Esophagus muscularis mucosa (tissue), 4 donors: ENCODE data around the gene CNTNAP1. TPM values are rescaled to one million over a fixed set of nuclear protein-coding genes. Genes with fewer than 3 reads are reported as not detected.

Source experiments
- DNase-seq: peaks from one replicate; pipeline ENCODE4 v3.0.0-alpha.2; 2017; ENCODE audit errors: extremely low spot score
- H3K27ac ChIP-seq, 4 donors: fragments of 200-600 bp; sonication (generic); replicated peaks in 1 of 4; 1 replicate in 3 of 4; 2 replicates in 1 of 4; pipeline ENCODE4 v1.5.1; 2016 to 2019; ENCODE audit warnings: mild to moderate bottlenecking in 1 of 4
- H3K27me3 ChIP-seq, 4 donors: fragments of 200-600 bp; sonication (generic); one replicate each; pipeline versions ENCODE4 v1.5.1 to v1.6.0; 2016 to 2019
- H3K36me3 ChIP-seq, 4 donors: fragments of 200-600 bp; sonication (generic); one replicate each; pipeline ENCODE4 v1.5.1; 2016 to 2019
- H3K4me1 ChIP-seq, 4 donors: fragments of 200-600 bp; sonication (generic); one replicate each; pipeline ENCODE4 v1.5.1; 2016 to 2019
- H3K4me3 ChIP-seq, 4 donors: fragments of 200-600 bp; sonication (generic); 1 replicate in 2 of 4; 2 replicates in 2 of 4; pipeline ENCODE4 v1.5.1; 2016 to 2019; ENCODE audit warnings: mild to moderate bottlenecking in 4 of 4, moderate library complexity in 1 of 4
- H3K9me3 ChIP-seq, 4 donors: fragments of 200-600 bp; sonication (generic); 1 replicate in 3 of 4; 2 replicates in 1 of 4; pipeline ENCODE4 v1.5.1; 2016 to 2019
- CTCF ChIP-seq, 3 experiments: fragments of 200-600 bp in 2 of 3; fragments of 450-650 bp in 1 of 3; sonication (generic) in 2 of 3; IDR thresholded peaks; one replicate each; pipeline ENCODE4 v1.5.1; 2017 to 2019; ENCODE audit warnings: antibody characterized with exemption in 3 of 3, mild to moderate bottlenecking in 2 of 3, moderate library complexity in 1 of 3
- EP300 ChIP-seq: sonication (generic); formaldehyde crosslinking; IDR thresholded peaks from one replicate; pipeline ENCODE4 v1.6.1; 2017; ENCODE audit warnings: antibody characterized with exemption
- POLR2A ChIP-seq: fragments of 450-650 bp; IDR thresholded peaks from one replicate; pipeline ENCODE4 v1.6.1; 2017; ENCODE audit warnings: antibody characterized with exemption, moderate library complexity, mild to moderate bottlenecking, low read depth
- POLR2AphosphoS5 ChIP-seq, 2 donors: sonication (generic); formaldehyde crosslinking; IDR thresholded peaks; one replicate each; pipeline ENCODE4 v1.6.1; 2017; ENCODE audit warnings: antibody characterized with exemption in 2 of 2
- WGBS: methylation state at CpG from one replicate; pipeline ENCODE4 v1.1.5; 2018; 5-methylcytosine and 5-hydroxymethylcytosine counted together
- intact Hi-C: fragments of 100-400 bp; cut with DNase I; formaldehyde crosslinking; loops from one replicate; pipeline ENCODE4 v1.15.1; 2023
- total RNA-seq, 4 donors: library from RNA; depleted of rRNA; stranded (reverse); fragments of >200 nt; gene quantifications; one replicate each; pipeline versions ENCODE4 v1.1.0 to v1.2.1, GENCODE V29; 2016

Gene CNTNAP1
- total RNA-seq, 4 donors from 2014 or later: 4.7 to 13.2 (median 6.2) TPM

- H3K36me3 ChIP-seq: peaks cover 0 to 9% (median 5%) of the 10 kb centered on the region in 4 donors
- H3K4me3 ChIP-seq: peak overlapping the region; percentile 77 to 93 (median 88)
- intact Hi-C loops: no loop called here
- H3K4me1 ChIP-seq: peaks cover 65 to 88% (median 84%) of the 10 kb centered on the region in 4 donors
- 66% methylated on average over 15 of the region's 20 CpGs for WGBS
- no peaks in the 10 kb centered on the region for H3K9me3 ChIP-seq
- DNase-seq: no peak
- peak overlapping the region; percentile 96 to 99 (median 98) for H3K27ac ChIP-seq
- H3K27me3 ChIP-seq: no peaks in the 10 kb centered on the region
- TF ChIP-seq POLR2AphosphoS5 (IDR thresholded peaks at IDR 0.05): peak in 1 of 2 donors; percentile 9
- TF ChIP-seq CTCF (IDR thresholded peaks at IDR 0.05): no peak
- TF ChIP-seq POLR2A: no peak
- no peak for TF ChIP-seq EP300
Observed at GRCh38 chr17:42680331-42680808, 2.0 kb upstream of the CNTNAP1 start.

DNA sequence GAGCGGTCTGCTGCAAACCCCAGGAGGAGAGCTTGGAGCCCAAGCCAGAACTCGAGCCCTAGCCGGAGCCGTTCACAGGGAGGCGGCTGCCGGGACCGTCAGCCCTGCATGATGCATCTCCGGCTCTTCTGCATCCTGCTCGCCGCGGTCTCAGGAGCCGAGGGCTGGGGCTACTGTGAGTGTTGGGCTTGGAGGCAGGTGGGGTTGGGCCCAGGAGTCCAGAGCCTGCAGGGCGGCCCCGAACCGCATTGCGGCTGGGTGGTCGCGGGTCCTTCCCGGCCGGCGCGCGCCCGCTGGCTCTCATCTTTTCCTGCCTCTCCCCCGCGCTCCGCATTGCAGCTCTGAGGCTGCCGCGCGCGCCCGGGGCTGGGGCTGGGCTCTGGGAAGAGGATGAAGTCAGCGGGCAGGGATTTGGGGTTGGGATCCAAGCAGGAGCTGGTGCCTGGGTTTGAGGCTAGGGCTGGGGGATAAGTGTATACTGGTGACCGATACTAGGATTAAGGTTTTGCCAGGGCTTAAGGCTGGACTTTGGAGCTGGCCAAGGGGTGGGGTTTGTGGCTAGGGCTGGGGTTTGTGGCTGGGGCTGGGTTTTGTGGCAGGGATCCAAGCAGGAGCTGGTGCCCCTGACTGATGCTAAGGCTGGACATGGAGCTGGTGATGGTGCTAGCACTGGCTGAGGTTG is 532 bp downstream of the CNTNAP1 start:
- peak overlapping the region; percentile 53 to 66 (median 55) for H3K4me3 ChIP-seq
- TF ChIP-seq CTCF (IDR thresholded peaks at IDR 0.05) (no peak), EP300 (no peak)
- peak overlapping the region; percentile 66 to 99 (median 98) for H3K27ac ChIP-seq
- H3K4me1 ChIP-seq: peaks cover 59 to 71% (median 69%) of the 10 kb centered on the region in 4 donors
- no peaks in the 10 kb centered on the region for H3K27me3 ChIP-seq
- intact Hi-C loops: no loop called here
- H3K36me3 ChIP-seq: peaks cover 3 to 34% (median 19%) of the 10 kb centered on the region in 4 donors
- WGBS: under 1% methylated on average over 11 of the region's 34 CpGs
- H3K9me3 ChIP-seq: no peaks in the 10 kb centered on the region
- no peak for DNase-seq

DNA sequence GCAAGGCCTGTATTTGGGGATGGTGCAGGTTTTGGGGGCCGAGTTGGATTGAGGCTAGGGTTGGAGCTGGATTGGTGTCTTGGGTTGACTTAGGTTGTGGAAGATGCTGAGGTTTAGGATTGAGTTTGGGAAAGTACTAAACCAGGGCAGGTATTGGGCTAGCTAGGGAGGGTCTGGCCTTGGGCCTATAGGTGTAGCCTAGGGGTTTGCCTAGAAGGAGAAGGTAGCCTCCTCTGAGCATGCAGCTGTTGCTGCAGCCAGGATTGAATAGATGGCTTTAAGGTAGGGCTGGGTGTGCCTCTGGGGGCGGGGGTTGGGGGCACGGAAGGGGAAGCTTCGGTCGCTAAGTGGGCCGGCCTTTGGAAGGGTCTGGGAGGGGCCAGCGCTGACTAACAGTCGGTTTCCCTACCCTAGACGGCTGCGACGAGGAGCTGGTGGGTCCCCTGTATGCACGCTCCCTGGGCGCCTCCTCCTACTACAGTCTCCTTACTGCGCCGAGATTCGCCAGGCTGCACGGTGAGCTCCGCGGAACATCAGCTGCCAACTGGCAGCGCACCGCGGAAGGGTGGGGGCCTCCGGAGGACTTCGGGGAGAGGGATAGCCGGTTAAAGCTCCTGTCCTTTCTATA is 1.2 kb downstream of the CNTNAP1 start:
- H3K36me3 ChIP-seq: peaks cover 3 to 41% (median 20%) of the 10 kb centered on the region in 4 donors
- H3K4me1 ChIP-seq: peaks cover 57 to 66% (median 65%) of the 10 kb centered on the region in 4 donors
- intact Hi-C loops: no loop called here
- H3K27me3 ChIP-seq: no peaks in the 10 kb centered on the region
- no peak for DNase-seq
- H3K9me3 ChIP-seq: no peaks in the 10 kb centered on the region
- WGBS: 26% methylated on average over 24 of the region's 25 CpGs
- peak overlapping the region; percentile 53 to 66 (median 55) for H3K4me3 ChIP-seq
- H3K27ac ChIP-seq: peak overlapping the region; percentile 66 to 99 (median 98)
- TF ChIP-seq CTCF (IDR thresholded peaks at IDR 0.05) (no peak), EP300 (no peak), POLR2AphosphoS5 (IDR thresholded peaks at IDR 0.05) (peak in 1 of 2 donors; percentile 53)

GRCh38 chr17:42684929-42685556 is 2.7 kb downstream of the CNTNAP1 start:
- no peaks in the 10 kb centered on the region for H3K27me3 ChIP-seq
- no peaks in the 10 kb centered on the region for H3K9me3 ChIP-seq
- WGBS: 88% methylated on average over 47 of the region's 50 CpGs
- peaks cover 42 to 51% (median 50%) of the 10 kb centered on the region in 4 donors for H3K4me1 ChIP-seq
- no peak for DNase-seq
- H3K27ac ChIP-seq: peak overlapping the region in 3 of 4 donors; percentile 66 to 99 (median 97)
- peaks cover 3 to 56% (median 27%) of the 10 kb centered on the region in 4 donors for H3K36me3 ChIP-seq
- H3K4me3 ChIP-seq: no peak overlapping the region
- no peak for TF ChIP-seq POLR2A
- TF ChIP-seq POLR2AphosphoS5 (IDR thresholded peaks at IDR 0.05): no peak
- TF ChIP-seq EP300: no peak
- no peak for TF ChIP-seq CTCF (IDR thresholded peaks at IDR 0.05)
- intact Hi-C loops: no loop called here
